KMS-11 (cell line): ENCODE data around the gene ABCC11.

Source experiments
- H2AFZ ChIP-seq: fragments of 200-600 bp; sonication (generic); 2 replicates; pipeline ENCODE4 v1.6.1; 2016; ENCODE audit warnings: antibody characterized with exemption, mixed run types, low read depth
- H3K27ac ChIP-seq: fragments of 200-600 bp; sonication (generic); 2 replicates; pipeline ENCODE4 v1.6.1; 2016; ENCODE audit warnings: mild to moderate bottlenecking, mixed run types
- H3K27me3 ChIP-seq: fragments of 200-600 bp; sonication (generic); 2 replicates; pipeline ENCODE4 v1.6.1; 2017; ENCODE audit warnings: mild to moderate bottlenecking, low read depth, mixed run types, moderate library complexity; ENCODE audit not compliant: insufficient read depth
- H3K36me3 ChIP-seq: fragments of 200-600 bp; sonication (generic); 2 replicates; pipeline ENCODE4 v1.6.1; 2017; ENCODE audit warnings: mild to moderate bottlenecking, mixed run types; ENCODE audit not compliant: insufficient read depth
- H3K4me1 ChIP-seq: fragments of 200-600 bp; sonication (generic); 2 replicates; pipeline ENCODE4 v1.6.1; 2016; ENCODE audit warnings: mild to moderate bottlenecking, low read depth, mixed run types; ENCODE audit not compliant: poor library complexity, severe bottlenecking
- H3K4me2 ChIP-seq: fragments of 200-600 bp; sonication (generic); 2 replicates; pipeline ENCODE4 v1.7.0; 2016; ENCODE audit warnings: mild to moderate bottlenecking, mixed run types
- H3K4me3 ChIP-seq: fragments of 200-600 bp; sonication (generic); IDR thresholded peaks from 2 replicates; pipeline ENCODE4 v1.6.1; 2017; ENCODE audit warnings: low read depth, low read length, mixed read lengths; ENCODE audit not compliant: insufficient read depth
- H3K79me2 ChIP-seq: fragments of 200-600 bp; sonication (generic); 2 replicates; pipeline ENCODE4 v1.6.1; 2016; ENCODE audit warnings: low read depth, mixed run types; ENCODE audit not compliant: insufficient read depth
- H3K9ac ChIP-seq: fragments of 200-600 bp; sonication (generic); 2 replicates; pipeline ENCODE4 v1.6.1; 2016; ENCODE audit warnings: mild to moderate bottlenecking, mixed run types
- H4K20me1 ChIP-seq: fragments of 200-600 bp; sonication (generic); 2 replicates; pipeline ENCODE4 v1.6.1; 2016; ENCODE audit warnings: mild to moderate bottlenecking, mixed run types; ENCODE audit not compliant: insufficient read depth
- CTCF ChIP-seq: fragments of 200-600 bp; sonication (generic); conservative IDR thresholded peaks from 2 replicates; pipeline ENCODE4 v1.6.1; 2017; ENCODE audit warnings: low read depth, mild to moderate bottlenecking, antibody characterized with exemption, low read length, moderate library complexity, mixed read lengths

ABCC11 gene

GRCh38 chr16:48223490-48223889 lies 23.8 kb downstream of the ABCC11 start:
- no peaks in the 10 kb centered on the region for H3K27me3 ChIP-seq
- no peak overlapping the region for H3K4me2 ChIP-seq
- H4K20me1 ChIP-seq, result no peaks in the 10 kb centered on the region
- H3K4me1 ChIP-seq, result no peaks in the 10 kb centered on the region
- H3K4me3 ChIP-seq, result no peak overlapping the region
- no peaks in the 10 kb centered on the region for H3K79me2 ChIP-seq
- TF ChIP-seq CTCF, result no peak
- no peaks in the 10 kb centered on the region for H3K36me3 ChIP-seq
- H2AFZ ChIP-seq, result no peak overlapping the region
- H3K9ac ChIP-seq, result no peak overlapping the region
- H3K27ac ChIP-seq, result no peak overlapping the region

- Histone ChIP-seq H3K4me1 (no peaks in the 10 kb centered on the region), H3K4me2 (no peak overlapping the region)
Observed at GRCh38 chr16:48220891-48221290, 26.4 kb downstream of the ABCC11 start.

GRCh38 chr16:48218473-48218872 lies 28.9 kb downstream of the ABCC11 start:
- Histone ChIP-seq H4K20me1 (no peaks in the 10 kb centered on the region), H3K9ac (no peak overlapping the region), H3K4me2 (no peak overlapping the region), H2AFZ (no peak overlapping the region), H3K79me2 (no peaks in the 10 kb centered on the region), H3K27ac (no peak overlapping the region), H3K36me3 (no peaks in the 10 kb centered on the region), H3K4me3 (no peak overlapping the region), H3K4me1 (no peaks in the 10 kb centered on the region), H3K27me3 (no peaks in the 10 kb centered on the region)
- TF ChIP-seq CTCF, result no peak

More at GRCh38 chr16:48220891-48221290, 26.4 kb downstream of the ABCC11 start:
- H3K27ac ChIP-seq, result no peak overlapping the region
- no peak overlapping the region for H3K4me3 ChIP-seq
- H4K20me1 ChIP-seq, result no peaks in the 10 kb centered on the region
- no peaks in the 10 kb centered on the region for H3K79me2 ChIP-seq
- TF ChIP-seq CTCF, result no peak
- no peak overlapping the region for H3K9ac ChIP-seq
- no peaks in the 10 kb centered on the region for H3K27me3 ChIP-seq
- no peak overlapping the region for H2AFZ ChIP-seq
- no peaks in the 10 kb centered on the region for H3K36me3 ChIP-seq

GRCh38 chr16:48217708-48218107 lies 29.6 kb downstream of the ABCC11 start:
- Histone ChIP-seq H3K4me3 (no peak overlapping the region), H3K27ac (no peak overlapping the region), H3K4me1 (no peaks in the 10 kb centered on the region), H3K4me2 (no peak overlapping the region), H3K27me3 (no peaks in the 10 kb centered on the region), H3K79me2 (no peaks in the 10 kb centered on the region), H3K9ac (no peak overlapping the region), H3K36me3 (no peaks in the 10 kb centered on the region), H4K20me1 (no peaks in the 10 kb centered on the region), H2AFZ (no peak overlapping the region)
- no peak for TF ChIP-seq CTCF

GRCh38 chr16:48215738-48216137 lies 31.6 kb downstream of the ABCC11 start:
- no peaks in the 10 kb centered on the region for H3K36me3 ChIP-seq
- no peak overlapping the region for H3K4me3 ChIP-seq
- H4K20me1 ChIP-seq, result no peaks in the 10 kb centered on the region
- no peak overlapping the region for H3K9ac ChIP-seq
- H3K4me2 ChIP-seq, result no peak overlapping the region
- no peaks in the 10 kb centered on the region for H3K27me3 ChIP-seq
- H3K27ac ChIP-seq, result no peak overlapping the region
- no peaks in the 10 kb centered on the region for H3K79me2 ChIP-seq
- no peak for TF ChIP-seq CTCF
- no peak overlapping the region for H2AFZ ChIP-seq
- H3K4me1 ChIP-seq, result no peaks in the 10 kb centered on the region
